GM18951 (cell line): Measurements from ENCODE around the gene NNAT.
"Not testable (repeated sequence)": the region's sequence is repeated elsewhere in the genome, so short reads cannot be mapped to it uniquely, and the experiment has no call there.

ENCODE experiments used
- POLR2A ChIP-seq: IDR thresholded peaks from 4 replicates; pipeline ENCODE4 v1.6.1; 2011; ENCODE audit warnings: mild to moderate bottlenecking; ENCODE audit not compliant: insufficient read length, insufficient read depth; ENCODE audit errors: extremely low read depth
- in situ Hi-C: fragments of 300-500 bp; cut with MboI; formaldehyde crosslinking; loops from one replicate; pipeline ENCODE4 v1.12.0; 2022; ENCODE audit warnings: low sequenced_read_pairs, mixed read lengths, inconsistent platforms; ENCODE audit not compliant: unreplicated experiment

NNAT gene, protein sequence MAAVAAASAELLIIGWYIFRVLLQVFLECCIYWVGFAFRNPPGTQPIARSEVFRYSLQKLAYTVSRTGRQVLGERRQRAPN

DNA sequence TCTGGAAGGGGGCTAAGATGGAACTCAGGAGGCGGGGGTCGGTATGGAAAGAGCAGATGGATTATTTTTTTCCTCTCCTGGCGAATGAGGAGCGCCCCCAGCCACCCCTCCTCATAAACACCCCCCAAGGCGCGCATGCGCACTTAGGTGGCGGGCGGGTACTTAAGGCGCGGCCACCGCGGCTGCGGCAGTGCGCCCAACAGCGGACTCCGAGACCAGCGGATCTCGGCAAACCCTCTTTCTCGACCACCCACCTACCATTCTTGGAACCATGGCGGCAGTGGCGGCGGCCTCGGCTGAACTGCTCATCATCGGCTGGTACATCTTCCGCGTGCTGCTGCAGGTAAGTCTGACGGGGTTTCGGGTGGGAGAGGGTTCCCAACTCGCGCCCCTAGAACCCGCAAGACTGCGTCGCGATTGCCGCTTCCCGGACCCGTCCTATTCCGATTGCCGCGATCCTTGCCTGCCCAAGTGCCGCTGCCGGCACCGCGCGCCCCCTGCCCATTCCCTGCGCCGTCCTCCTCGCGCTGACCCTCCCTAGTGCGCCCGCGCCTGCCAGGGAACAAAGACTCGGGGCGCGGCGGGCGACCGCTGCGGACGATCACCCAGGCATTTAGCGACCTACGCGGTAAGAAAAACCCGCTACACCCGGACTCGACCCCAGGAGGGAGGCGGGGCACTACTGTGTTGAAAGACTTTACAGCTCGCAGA is at the start of gene NNAT:
Gene NNAT (plus strand): TSS at position 190 of the 711 bp plus-strand sequence. CDS start 82 bp downstream, at position 272.
- no peak for TF ChIP-seq POLR2A
- in situ Hi-C loops = no loop called here

DNA sequence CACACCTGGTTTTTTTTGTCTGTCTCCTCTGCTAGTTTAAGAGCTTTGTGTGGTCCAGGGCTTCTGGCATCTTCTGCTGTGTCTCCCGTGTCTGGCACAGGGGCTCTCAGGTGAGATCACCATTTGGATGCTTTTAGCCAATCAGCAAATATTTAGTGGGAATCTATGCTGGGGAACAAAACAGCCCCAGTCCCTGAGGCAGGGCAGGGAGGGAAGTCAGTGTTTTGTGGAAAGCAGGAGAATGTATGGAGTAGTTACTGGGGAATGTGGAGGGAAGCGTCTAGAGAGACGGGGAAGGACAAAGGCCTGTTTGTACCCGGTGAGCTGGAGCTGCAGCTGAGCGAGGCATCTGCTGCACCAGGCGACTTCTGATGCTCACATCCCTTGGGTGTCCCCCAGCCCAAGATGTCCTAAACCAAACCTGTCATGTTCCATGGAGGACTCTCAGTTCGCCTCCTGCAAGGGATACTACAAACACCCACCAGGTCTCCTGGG is 49.3 kb upstream of the NNAT start:
- no peak for TF ChIP-seq POLR2A
- in situ Hi-C loops = no loop called here

DNA sequence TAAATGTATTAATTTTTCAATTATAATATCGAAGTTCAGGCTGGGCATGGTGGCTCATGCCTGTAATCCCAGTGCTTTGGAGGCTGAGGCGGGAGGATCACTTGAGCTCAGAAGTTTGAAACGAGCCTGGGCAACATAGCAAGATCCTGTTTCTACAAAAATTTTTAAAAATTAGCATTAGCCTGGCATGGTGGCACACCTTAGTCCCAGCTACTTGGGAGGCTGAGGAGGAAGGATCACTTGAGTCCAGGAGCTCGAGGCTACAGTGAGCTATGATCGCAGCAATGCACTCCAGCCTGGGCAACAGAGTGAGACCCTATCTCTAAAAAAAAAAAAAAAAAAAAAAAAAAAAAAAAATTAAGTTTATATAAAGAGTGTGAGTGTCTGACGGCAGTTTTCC is 48.6 kb upstream of the NNAT start:
- in situ Hi-C loops = not testable (repeated sequence)

DNA sequence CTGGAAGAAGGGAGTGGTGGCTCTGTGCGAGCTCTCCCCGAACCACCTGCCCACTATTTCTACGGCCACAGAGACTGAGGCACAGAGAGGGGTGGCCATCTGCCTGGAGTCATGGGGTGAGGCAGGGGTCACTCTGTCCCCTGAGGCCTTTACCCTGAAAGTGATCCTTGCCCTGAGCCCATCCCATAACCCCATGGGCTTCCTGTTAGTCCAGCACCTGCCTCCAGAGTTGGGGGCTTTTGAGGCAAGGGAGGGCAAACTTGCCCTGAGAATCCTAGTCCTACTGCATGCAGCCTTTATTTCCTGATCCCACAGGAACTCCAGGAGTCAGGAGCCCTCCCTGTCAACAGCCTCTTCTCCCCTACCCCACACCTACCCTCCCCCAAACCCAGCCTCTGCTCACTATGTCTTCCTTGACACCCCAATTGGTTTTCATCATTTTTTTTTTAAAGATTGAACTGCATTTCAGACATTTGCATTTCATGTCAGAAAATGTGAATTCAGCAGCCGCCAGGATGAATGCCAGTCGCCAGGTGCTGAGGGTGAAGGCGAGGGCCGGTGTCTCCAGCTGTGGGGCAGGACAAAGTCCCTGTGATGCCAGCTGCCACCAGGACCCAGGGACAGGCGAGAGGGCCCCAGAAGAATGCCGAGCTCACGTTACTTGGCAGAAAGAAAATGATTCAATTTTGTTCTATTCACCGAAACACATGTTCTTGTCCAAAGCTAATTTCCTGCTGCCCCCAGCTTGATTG is 47.6 kb upstream of the NNAT start:
- no peak for TF ChIP-seq POLR2A

DNA sequence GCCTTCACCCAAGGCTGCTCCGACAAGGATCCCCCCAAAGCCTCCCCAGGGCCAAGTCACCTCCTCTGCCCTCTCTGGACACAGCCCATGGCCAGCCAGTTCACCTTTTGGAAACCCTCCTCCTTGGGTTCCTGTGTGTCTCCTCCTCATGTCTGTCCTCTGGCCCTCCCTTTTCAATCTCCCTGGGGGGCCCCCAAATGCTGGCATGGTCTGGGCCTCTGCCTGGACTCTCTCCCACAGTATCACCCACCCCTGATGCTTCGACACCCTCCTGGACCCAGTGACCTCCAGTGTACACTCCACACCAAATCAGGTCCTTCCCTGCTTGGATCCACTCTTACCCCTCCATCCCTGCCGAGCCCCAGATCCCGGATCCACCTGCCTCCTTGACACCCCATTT is 46.7 kb upstream of the NNAT start:
- in situ Hi-C loops = no loop called here
- TF ChIP-seq POLR2A = no peak

More for the DNA sequence above, 47.6 kb upstream of the NNAT start:
- in situ Hi-C loops = no loop called here

DNA sequence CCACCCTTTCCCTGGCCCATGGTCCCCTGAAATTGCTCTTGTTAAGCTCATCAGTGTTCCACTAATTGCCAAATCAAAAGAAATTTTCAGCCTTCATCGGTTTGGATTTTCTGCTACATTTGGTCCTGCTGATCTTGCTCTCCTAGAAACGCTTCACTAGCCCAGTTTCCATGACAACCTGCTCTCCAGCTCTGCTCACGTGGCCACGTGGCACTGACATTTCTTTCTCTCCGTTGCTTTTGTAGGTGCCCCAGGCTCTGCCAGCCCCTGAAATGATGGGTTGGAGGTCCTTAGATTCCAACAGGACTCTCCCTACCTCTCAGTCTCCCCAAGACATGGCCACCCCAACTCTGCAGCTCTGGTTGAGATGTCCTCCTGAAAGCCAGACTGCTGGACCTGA is 45.8 kb upstream of the NNAT start:
- no peak for TF ChIP-seq POLR2A
- in situ Hi-C loops = no loop called here

DNA sequence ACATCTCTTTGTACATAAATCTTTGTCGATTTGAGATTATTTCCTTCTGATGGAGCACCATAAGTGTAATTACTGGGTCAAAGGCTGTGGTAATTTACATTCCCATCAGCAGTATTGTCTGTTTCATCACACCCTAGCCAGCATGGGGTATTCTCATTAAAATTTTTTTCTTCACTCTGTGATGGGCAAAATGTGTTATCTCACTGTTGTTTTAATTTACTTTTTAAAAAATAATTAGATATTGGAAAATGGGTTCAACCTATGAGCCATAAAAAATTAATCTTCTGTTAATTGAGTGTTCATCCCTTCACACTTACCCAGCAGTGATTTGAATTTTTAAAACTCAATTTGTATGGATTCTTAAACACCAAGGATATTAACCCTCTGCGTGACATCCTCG is 44.0 kb upstream of the NNAT start:
- no peak for TF ChIP-seq POLR2A
- in situ Hi-C loops = no loop called here

DNA sequence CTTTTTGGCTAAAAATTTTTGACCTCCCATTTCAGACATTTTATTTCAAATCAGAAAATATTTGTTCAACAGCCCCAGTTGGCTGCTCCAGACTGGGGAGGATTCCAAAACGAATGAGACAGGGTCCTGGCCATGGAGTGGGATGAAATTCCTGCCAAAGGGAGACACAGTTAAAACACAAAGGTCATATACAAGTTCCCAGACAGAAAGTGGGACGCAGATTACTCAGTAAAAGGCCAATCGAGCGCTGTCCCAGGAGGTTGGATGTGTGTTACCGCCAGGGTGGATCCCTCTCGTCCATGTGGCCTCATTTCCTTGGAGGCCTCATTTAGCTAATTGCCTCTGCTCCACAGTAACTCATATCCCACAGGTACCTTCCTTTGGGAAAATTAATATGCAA is 41.8 kb upstream of the NNAT start:
- in situ Hi-C loops = no loop called here
- no peak for TF ChIP-seq POLR2A

DNA sequence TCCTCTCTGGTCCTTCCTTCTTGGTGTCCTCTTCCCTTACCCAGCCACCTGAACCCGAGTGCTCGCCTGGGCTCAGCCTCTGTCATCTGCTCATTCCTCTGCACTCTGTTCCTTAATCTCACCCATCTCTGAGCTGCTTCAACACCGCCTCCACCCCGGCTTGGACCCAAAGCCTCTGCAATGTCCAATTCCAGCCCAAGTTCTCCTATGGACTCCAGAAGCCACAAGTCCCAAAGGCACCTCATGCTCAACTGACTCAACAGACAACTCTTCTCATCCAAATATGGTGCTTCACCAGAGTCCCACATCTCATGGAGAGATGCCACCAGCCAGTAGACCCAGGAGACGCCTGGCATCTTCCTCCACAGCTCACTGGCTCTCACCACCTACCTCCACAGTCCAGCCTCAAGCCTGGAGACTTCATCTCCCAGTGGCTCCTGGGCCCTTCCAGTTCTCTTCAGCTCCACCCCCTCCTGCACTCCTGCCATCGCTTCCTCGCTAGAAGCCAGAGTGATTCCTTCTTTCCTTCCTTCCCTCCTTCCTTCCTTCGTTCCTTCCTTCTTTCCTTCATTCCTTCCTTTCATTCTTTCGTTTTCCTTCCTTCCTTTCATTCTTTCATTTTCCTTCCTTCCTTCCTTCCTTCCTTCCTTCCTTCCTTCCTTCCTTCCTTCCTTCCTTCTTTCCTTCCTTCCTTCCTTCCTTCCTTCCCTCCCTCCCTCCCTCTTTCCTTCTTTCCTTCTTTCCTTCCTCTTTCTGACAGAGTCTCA is 40.9 kb upstream of the NNAT start:
- in situ Hi-C loops = no loop called here
- TF ChIP-seq POLR2A = no peak

DNA sequence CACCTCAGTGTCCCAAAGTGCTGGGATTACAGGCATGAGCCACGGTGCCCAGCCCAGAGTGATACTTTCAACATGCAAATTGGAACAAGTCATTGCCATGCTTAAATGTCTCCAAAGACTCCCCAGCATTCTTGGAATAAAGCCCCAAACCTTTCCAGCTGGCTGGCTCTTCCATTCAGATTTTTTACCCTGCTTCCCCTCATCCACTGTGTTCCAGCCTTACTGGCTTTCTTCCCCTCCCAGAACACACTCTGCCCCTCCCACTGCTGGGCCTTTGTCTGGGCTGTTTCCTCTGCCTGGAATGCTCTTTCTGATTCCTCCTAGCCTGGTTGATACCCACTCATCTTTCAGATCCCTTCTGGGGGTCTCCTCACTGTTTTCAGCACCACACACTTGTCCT is 40.1 kb upstream of the NNAT start:
- no peak for TF ChIP-seq POLR2A
- in situ Hi-C loops = no loop called here

DNA sequence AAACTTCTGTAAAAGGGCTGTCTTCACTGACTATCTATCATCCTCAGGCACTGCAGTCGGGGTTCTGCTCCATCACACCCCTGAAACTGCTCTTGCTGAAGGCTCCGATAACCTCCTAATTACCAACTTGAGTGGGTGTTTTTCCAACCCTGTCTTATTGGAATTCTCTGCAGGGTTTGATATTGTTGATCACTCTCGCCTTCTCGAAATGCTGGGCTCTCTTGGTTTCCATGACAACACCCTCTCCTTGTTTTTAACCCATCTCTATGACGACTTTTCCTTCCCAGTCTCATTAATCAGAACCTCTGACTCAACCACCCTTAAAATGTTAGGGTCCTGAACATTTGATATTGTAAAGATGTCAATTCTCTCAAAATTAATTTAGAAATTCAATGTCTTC is 39.4 kb upstream of the NNAT start:
- TF ChIP-seq POLR2A = no peak
- in situ Hi-C loops = no loop called here

DNA sequence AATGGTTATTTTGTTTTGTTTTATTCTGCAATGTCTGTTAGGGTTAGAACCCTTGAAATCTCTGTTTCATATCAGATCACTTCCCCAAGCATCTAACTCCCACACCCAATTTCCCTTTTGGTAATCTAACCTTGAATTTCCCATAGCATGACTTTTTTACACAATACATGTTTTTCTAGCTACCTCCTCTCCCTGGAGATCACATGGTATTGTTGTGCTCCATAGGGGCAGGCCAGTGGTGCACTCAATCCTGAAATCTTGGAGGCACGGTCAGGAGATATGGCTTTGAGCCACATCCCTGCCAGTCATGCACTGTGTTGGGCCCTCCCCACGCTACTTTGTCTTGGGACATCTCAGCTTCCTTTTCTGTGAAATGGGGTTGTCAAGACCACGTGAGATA is 36.7 kb upstream of the NNAT start:
- in situ Hi-C loops = no loop called here
- TF ChIP-seq POLR2A = no peak

DNA sequence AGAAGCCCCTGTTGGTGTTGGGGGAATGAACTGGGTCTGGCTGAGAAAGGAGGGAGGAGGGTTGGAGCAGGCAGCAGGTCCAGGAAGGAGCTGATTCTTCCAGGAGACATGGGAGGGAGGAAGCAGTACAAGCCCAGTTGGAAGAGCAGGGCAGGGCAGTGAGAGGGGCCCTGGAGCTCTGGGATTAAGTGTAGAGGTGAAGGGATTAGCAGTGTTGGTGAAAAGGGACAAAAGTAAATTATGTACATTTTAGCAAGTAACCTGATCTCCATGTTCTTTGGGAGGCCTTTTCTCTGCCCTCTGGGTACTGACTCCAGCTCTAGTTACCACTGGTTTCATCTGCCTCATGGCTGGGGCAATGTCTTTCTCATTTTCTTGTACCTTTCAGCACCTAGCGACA is 34.8 kb upstream of the NNAT start:
- in situ Hi-C loops = not testable (repeated sequence)

DNA sequence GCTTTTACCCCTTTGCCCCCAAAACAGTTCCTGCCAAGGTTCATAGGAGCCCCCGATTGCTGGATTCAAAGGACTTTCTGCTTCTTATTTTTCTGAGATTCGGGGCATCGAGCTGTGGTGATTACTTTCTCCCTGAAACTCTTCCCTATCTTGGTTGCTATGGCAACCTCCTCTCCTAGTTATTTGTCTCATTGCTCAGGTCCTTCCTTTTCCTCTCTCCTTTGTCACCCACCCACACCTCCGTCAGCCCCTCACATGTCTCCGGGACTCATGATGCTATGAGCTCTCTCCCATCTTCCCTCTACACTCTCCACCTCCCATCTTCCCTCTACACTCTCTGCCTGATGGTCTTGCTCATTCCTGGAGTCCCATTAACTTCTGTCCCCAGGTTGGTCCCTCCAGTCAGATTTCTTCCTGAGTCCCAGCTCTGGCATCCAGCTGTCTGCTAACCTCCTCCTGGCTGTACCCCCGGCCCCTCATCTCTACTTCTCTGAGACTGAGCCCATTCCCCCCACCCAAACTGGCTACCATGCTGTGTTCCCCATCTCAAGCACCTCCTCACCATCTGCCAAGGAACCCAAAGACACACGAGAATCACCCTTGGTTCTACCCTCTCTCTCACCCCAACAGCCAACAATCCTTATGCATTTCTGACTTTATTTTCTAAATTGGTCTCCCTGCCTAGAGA is 30.2 kb upstream of the NNAT start:
- no peak for TF ChIP-seq POLR2A
- in situ Hi-C loops = no loop called here
